Breast epithelium (tissue), 4 donors: Measurements from ENCODE around the gene PXDN. TPM values are rescaled to one million over a fixed set of nuclear protein-coding genes. Genes with fewer than 3 reads are reported as not detected.

Experiments
- DNase-seq, 2 donors: peaks; one replicate each; pipeline ENCODE4 v3.0.0-alpha.2; 2019; ENCODE audit warnings: low spot score in 2 of 2
- H3K27ac ChIP-seq, 2 donors: fragments of 200-600 bp; sonication (generic) in 1 of 2; one replicate each; pipeline ENCODE4 v1.5.1; 2016 to 2019; ENCODE audit warnings: mild to moderate bottlenecking in 1 of 2
- H3K27me3 ChIP-seq, 2 donors: fragments of 200-600 bp; sonication (generic) in 1 of 2; one replicate each; pipeline versions ENCODE4 v1.5.1 to v1.6.0; 2017 to 2019; ENCODE audit warnings: control low read depth in 1 of 2, mild to moderate bottlenecking in 1 of 2
- H3K36me3 ChIP-seq: fragments of 200-600 bp; one replicate; pipeline ENCODE4 v1.5.1; 2019
- H3K4me1 ChIP-seq, 2 donors: fragments of 200-600 bp; sonication (generic); one replicate each; pipeline ENCODE4 v1.5.1; 2016 to 2019; ENCODE audit warnings: control low read depth in 1 of 2
- H3K4me3 ChIP-seq, 3 donors: fragments of 200-600 bp; sonication (generic); 1 replicate in 2 of 3; 2 replicates in 1 of 3; pipeline ENCODE4 v1.5.1; 2016 to 2019; ENCODE audit warnings: mild to moderate bottlenecking in 3 of 3, moderate library complexity in 2 of 3
- H3K9me3 ChIP-seq, 2 donors: fragments of 200-600 bp; sonication (generic) in 1 of 2; one replicate each; pipeline ENCODE4 v1.5.1; 2016 to 2019; ENCODE audit warnings: control low read depth in 1 of 2
- POLR2A ChIP-seq: fragments of 450-650 bp; IDR thresholded peaks from one replicate; pipeline ENCODE4 v1.6.1; 2016; ENCODE audit warnings: antibody characterized with exemption, mild to moderate bottlenecking, moderate library complexity
- POLR2AphosphoS5 ChIP-seq, 3 donors: sonication (generic); formaldehyde crosslinking; IDR thresholded peaks; one replicate each; pipeline ENCODE4 v1.6.1; 2017; ENCODE audit warnings: antibody characterized with exemption in 3 of 3
- intact Hi-C: fragments of 100-400 bp; cut with DNase I; formaldehyde crosslinking; loops from one replicate; pipeline ENCODE4 v1.15.1; 2023; ENCODE audit warnings: low total_unique reads
- total RNA-seq, 3 donors: library from RNA; depleted of rRNA; stranded (reverse); fragments of >200 nt; gene quantifications; one replicate each; pipeline ENCODE4 v1.1.0, GENCODE V29; 2016
- TF ChIP-seq, protein P1 (sequence below), 3 donors: fragments of 450-650 bp; IDR thresholded peaks; one replicate each; pipeline ENCODE4 v1.5.1; 2016 to 2017; ENCODE audit warnings: antibody characterized with exemption in 3 of 3, mild to moderate bottlenecking in 3 of 3, moderate library complexity in 3 of 3

The PXDN gene
- total RNA-seq, 3 donors from 2014 or later: 42.4 to 108 (median 64.2) TPM

DNA sequence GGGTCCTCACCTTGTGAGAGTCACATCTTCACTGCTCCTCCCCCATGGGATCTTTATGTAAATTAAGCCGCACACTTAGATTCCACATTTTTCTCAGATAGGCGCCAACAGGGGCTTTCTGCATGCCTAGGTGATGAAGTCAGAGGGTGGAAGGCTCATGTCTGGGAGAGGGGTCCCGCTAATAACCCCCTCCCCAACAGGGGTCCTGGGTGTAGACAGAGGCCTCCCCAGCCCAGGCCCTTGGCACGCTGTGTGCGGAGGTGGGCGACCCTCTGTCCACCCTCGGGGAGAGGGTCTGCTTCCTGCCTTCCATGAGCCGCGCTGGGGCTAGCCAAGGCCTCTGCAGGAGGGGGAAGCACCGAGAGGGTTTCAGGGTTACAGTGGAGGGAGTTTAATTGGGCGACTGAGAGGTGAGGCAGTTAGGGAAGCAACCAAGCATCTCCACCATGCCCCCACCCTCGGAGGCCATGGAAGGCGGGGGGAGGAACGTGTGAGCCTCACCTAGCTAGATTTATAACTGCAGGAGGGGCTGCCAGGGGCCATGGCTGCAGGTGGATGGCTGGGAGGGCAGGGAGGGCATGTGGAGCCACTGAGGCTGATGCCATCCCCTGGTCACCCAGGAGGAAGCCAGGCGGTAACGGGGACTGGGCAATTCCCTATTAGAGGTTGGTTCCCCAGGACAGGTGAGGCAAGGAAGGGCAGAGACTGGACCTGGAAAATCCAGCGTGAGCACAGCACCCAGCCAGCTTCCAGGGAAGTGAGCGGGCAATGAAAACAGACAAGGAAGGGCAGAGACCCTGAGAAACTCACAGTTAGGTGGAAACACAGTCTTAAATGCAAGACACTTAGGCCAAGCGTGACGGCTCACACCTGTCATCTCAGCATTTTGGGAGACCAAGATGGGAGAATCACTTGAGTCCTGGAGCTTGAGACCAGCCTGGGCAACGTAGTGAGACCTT, 7.7 kb upstream of the PXDN start:
- DNase-seq: no peak
- no peak overlapping the region for H3K27ac ChIP-seq
- no peak overlapping the region for H3K4me3 ChIP-seq
- H3K27me3 ChIP-seq: no peaks in the 10 kb centered on the region
- TF ChIP-seq POLR2A (no peak), POLR2AphosphoS5 (IDR thresholded peaks at IDR 0.05) (no peak)
- TF ChIP-seq, protein P1, sequence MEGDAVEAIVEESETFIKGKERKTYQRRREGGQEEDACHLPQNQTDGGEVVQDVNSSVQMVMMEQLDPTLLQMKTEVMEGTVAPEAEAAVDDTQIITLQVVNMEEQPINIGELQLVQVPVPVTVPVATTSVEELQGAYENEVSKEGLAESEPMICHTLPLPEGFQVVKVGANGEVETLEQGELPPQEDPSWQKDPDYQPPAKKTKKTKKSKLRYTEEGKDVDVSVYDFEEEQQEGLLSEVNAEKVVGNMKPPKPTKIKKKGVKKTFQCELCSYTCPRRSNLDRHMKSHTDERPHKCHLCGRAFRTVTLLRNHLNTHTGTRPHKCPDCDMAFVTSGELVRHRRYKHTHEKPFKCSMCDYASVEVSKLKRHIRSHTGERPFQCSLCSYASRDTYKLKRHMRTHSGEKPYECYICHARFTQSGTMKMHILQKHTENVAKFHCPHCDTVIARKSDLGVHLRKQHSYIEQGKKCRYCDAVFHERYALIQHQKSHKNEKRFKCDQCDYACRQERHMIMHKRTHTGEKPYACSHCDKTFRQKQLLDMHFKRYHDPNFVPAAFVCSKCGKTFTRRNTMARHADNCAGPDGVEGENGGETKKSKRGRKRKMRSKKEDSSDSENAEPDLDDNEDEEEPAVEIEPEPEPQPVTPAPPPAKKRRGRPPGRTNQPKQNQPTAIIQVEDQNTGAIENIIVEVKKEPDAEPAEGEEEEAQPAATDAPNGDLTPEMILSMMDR (IDR thresholded peaks at IDR 0.05): no peak
- no peaks in the 10 kb centered on the region for H3K36me3 ChIP-seq
- peaks cover 0 to 10% of the 10 kb centered on the region in 2 donors for H3K9me3 ChIP-seq
- intact Hi-C loops: no loop called here
- no peaks in the 10 kb centered on the region for H3K4me1 ChIP-seq

GRCh38 chr2:1750933-1751766, 6.8 kb upstream of the PXDN start:
- H3K27ac ChIP-seq: peak overlapping the region in 1 of 2 donors; percentile 19
- intact Hi-C loops: no loop called here

DNA sequence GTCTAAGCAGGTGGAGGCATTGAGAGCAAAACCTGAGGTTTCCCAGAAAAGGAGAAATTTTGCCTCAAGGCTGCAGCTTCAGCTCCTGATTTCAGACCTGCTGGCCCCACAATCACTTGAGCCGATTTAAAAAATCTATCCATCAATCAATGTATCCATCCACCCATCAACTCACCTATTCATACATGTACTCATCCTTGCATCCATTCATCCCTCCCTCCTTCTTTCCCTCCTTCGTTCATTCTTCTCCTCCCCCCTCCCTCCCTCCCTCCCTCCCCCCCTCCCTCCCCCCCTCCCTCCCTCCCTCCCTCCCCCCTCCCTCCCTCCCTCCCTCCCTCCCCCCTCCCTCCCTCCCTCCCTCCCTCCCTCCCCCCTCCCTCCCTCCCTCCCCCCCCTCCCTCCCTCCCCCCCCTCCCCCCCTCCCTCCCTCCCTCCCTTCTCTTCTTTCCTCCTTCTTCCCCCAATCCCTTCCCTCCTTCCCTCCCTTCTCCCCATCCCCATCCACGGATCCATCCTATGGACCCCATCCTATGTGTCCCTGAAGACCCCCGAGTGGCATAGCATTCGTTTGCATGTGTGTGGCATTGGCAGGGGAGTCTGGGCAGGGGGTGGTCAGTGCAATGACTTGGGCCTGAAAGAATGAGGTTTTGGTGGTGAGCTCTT, 6.1 kb upstream of the PXDN start:
- Histone ChIP-seq H3K4me3 (no peak overlapping the region), H3K27ac (peak overlapping the region in 1 of 2 donors; percentile 19), H3K36me3 (no peaks in the 10 kb centered on the region), H3K9me3 (peaks cover 0 to 10% of the 10 kb centered on the region in 2 donors), H3K27me3 (no peaks in the 10 kb centered on the region), H3K4me1 (no peaks in the 10 kb centered on the region)
- TF ChIP-seq POLR2A (no peak), POLR2AphosphoS5 (IDR thresholded peaks at IDR 0.05) (no peak)
- TF ChIP-seq, protein P1 (IDR thresholded peaks at IDR 0.05): no peak
- intact Hi-C loops: no loop called here
- DNase-seq: no peak

More at GRCh38 chr2:1750933-1751766, 6.8 kb upstream of the PXDN start:
- TF ChIP-seq, protein P1 (IDR thresholded peaks at IDR 0.05): peak; percentile 42 to 78 (median 74)
- TF ChIP-seq POLR2A: no peak
- H3K9me3 ChIP-seq: peaks cover 0 to 10% of the 10 kb centered on the region in 2 donors
- no peaks in the 10 kb centered on the region for H3K36me3 ChIP-seq
- no peaks in the 10 kb centered on the region for H3K4me1 ChIP-seq
- DNase-seq: peak; percentile 73 to 84
- H3K27me3 ChIP-seq: no peaks in the 10 kb centered on the region
- no peak overlapping the region for H3K4me3 ChIP-seq

DNA sequence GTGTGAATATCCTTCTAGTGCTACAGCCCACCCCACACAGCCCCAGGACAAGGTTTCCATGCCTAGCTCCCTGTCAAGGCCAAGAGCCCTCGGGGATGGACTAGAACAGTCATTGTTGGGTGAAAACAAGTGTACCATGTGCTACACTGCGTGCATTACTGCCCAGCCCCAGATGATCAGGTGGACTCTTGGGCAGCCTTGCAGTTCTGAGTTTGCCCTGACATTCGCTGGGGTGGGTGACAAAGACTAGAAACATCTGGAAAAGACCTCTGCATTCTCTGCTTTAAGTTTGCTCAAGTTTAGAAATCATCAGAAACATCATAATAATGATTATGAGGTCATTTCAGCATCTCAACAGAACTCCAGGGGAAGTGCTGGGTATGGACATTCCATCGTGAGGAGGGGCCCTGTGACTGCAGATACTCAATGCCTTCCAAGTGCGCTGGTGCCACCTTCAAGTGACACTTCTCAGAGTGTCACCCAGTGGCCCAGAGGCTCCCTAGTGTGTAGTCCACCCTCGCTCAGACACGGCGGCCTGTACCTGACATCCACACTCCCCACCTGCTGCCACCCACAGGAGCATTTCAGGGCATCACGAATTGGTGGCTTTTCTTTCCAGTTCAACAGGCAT, 5.3 kb upstream of the PXDN start:
- DNase-seq: peak in 1 of 2 donors; percentile 11
- H3K4me1 ChIP-seq: no peaks in the 10 kb centered on the region
- no peak overlapping the region for H3K4me3 ChIP-seq
- H3K27me3 ChIP-seq: no peaks in the 10 kb centered on the region
- TF ChIP-seq POLR2A: no peak
- no peaks in the 10 kb centered on the region for H3K36me3 ChIP-seq
- H3K9me3 ChIP-seq: peaks cover 0 to 7% of the 10 kb centered on the region in 2 donors
- H3K27ac ChIP-seq: no peak overlapping the region
- intact Hi-C loops: no loop called here
